GM23338 (cell line): Measurements from ENCODE around the gene SEC16B. TPM values are rescaled to one million over a fixed set of nuclear protein-coding genes. Genes with fewer than 3 reads are reported as not detected.

ENCODE experiments used
- ATAC-seq: fragments of 200-7000 bp; cut with Tn5 transposase; 3 replicates; pipeline ENCODE4 v1.9.1; 2020
- DNase-seq: peaks from one replicate; pipeline ENCODE4 v3.0.0-alpha.2; 2015; ENCODE audit warnings: low spot score
- H2AFZ ChIP-seq: fragments of 200-600 bp; sonication (generic); 2 replicates; pipeline ENCODE4 v1.8.0; 2016; ENCODE audit warnings: antibody characterized with exemption, mild to moderate bottlenecking, moderate library complexity
- H3F3A ChIP-seq: fragments of 200-600 bp; sonication (generic); replicated peaks from 2 replicates; pipeline ENCODE4 v1.8.0; 2017; ENCODE audit warnings: antibody characterized with exemption, mixed run types, low read depth
- H3K27ac ChIP-seq: fragments of 200-600 bp; sonication (generic); 2 replicates; pipeline ENCODE4 v1.6.1; 2016; ENCODE audit warnings: low read depth
- H3K27me3 ChIP-seq: fragments of 200-600 bp; sonication (generic); 2 replicates; pipeline ENCODE4 v1.8.0; 2016; ENCODE audit warnings: mild to moderate bottlenecking, mixed run types, moderate library complexity; ENCODE audit not compliant: insufficient read depth
- H3K36me3 ChIP-seq: fragments of 200-600 bp; sonication (generic); 2 replicates; pipeline ENCODE4 v1.8.0; 2016; ENCODE audit warnings: mild to moderate bottlenecking; ENCODE audit not compliant: insufficient read depth
- H3K4me1 ChIP-seq: fragments of 200-600 bp; sonication (generic); 2 replicates; pipeline ENCODE4 v1.8.0; 2016; ENCODE audit warnings: mild to moderate bottlenecking, moderate library complexity; ENCODE audit not compliant: insufficient read depth
- H3K4me2 ChIP-seq: fragments of 200-600 bp; sonication (generic); 2 replicates; pipeline ENCODE4 v1.7.1; 2017; ENCODE audit warnings: mixed run types
- H3K4me3 ChIP-seq: fragments of 200-600 bp; sonication (generic); 2 replicates; pipeline ENCODE4 v1.6.1; 2016; ENCODE audit warnings: mixed run types
- H3K79me2 ChIP-seq: fragments of 200-600 bp; sonication (generic); replicated peaks from 2 replicates; pipeline ENCODE4 v1.8.0; 2017; ENCODE audit warnings: mild to moderate bottlenecking; ENCODE audit not compliant: insufficient read depth
- H3K9me2 ChIP-seq: fragments of 200-600 bp; sonication (generic); 2 replicates; pipeline ENCODE4 v1.8.0; 2017; ENCODE audit not compliant: insufficient read depth
- H4K20me1 ChIP-seq: fragments of 200-600 bp; sonication (generic); replicated peaks from 2 replicates; pipeline ENCODE4 v1.8.0; 2017; ENCODE audit warnings: mild to moderate bottlenecking; ENCODE audit not compliant: insufficient read depth
- H3K27ac Mint-ChIP-seq: 2 replicates; pipeline ENCODE4 v1.8.0; 2020; ENCODE audit warnings: inconsistent platforms, mild to moderate bottlenecking, moderate library complexity, mixed read lengths
- H3K27me3 Mint-ChIP-seq: 3 replicates; pipeline ENCODE4 v1.8.0; 2022; ENCODE audit warnings: low read depth, mild to moderate bottlenecking, moderate library complexity, mixed read lengths, inconsistent platforms; ENCODE audit not compliant: insufficient read depth, poor library complexity
- H3K36me3 Mint-ChIP-seq: 3 replicates; pipeline ENCODE4 v1.8.0; 2021; ENCODE audit warnings: low read depth, mild to moderate bottlenecking, inconsistent platforms, moderate library complexity, mixed read lengths
- H3K4me1 Mint-ChIP-seq: 3 replicates; pipeline ENCODE4 v1.8.0; 2020; ENCODE audit warnings: mild to moderate bottlenecking, inconsistent platforms, mixed read lengths
- H3K4me3 Mint-ChIP-seq: 3 replicates; pipeline ENCODE4 v1.8.0; 2021; ENCODE audit warnings: moderate library complexity, mild to moderate bottlenecking, inconsistent platforms, mixed read lengths
- H3K9me3 Mint-ChIP-seq: 3 replicates; pipeline ENCODE4 v1.8.0; 2020; ENCODE audit warnings: moderate library complexity, mild to moderate bottlenecking, inconsistent platforms, mixed read lengths
- CREB1 ChIP-seq: fragments of 250-450 bp; sonication (Bioruptor Pico); IDR thresholded peaks from 2 replicates; pipeline ENCODE4 v1.5.0; 2020; ENCODE audit warnings: low read depth, mild to moderate bottlenecking, moderate library complexity
- CTCF ChIP-seq, 2 experiments: fragments of 200-600 bp in 1 of 2; sonication (generic) in 1 of 2; conservative IDR thresholded peaks; 2 replicates each; pipeline versions ENCODE4 v1.5.1 to v1.6.1; 2016 to 2017; ENCODE audit warnings: antibody characterized with exemption in 2 of 2, low read depth in 2 of 2, mild to moderate bottlenecking in 2 of 2, moderate library complexity in 1 of 2
- ETS1 ChIP-seq: IDR thresholded peaks from 2 replicates; pipeline ENCODE4 v1.6.1; 2016; ENCODE audit warnings: antibody characterized with exemption
- EZH2 ChIP-seq: fragments of 200-600 bp; sonication (generic); IDR thresholded peaks from one replicate; pipeline ENCODE4 v1.8.0; 2017; ENCODE audit warnings: antibody characterized with exemption, mild to moderate bottlenecking, low read depth; ENCODE audit not compliant: unreplicated experiment
- EZH2phosphoT487 ChIP-seq: fragments of 200-600 bp; sonication (generic); IDR thresholded peaks from one replicate; pipeline ENCODE4 v1.8.1; 2018; ENCODE audit warnings: antibody characterized with exemption; ENCODE audit not compliant: unreplicated experiment
- JUNB ChIP-seq: IDR thresholded peaks from one replicate; pipeline ENCODE4 v1.6.1; 2016; ENCODE audit warnings: antibody characterized with exemption; ENCODE audit not compliant: unreplicated experiment
- NANOG ChIP-seq: IDR thresholded peaks from 2 replicates; pipeline ENCODE4 v1.6.1; 2016; ENCODE audit warnings: antibody characterized with exemption, borderline replicate concordance
- POLR2AphosphoS5 ChIP-seq: IDR thresholded peaks from 2 replicates; pipeline ENCODE4 v1.6.1; 2016; ENCODE audit warnings: antibody characterized with exemption, low read depth
- ZNF114 ChIP-seq: fragments of 250-450 bp; sonication (Bioruptor Pico); IDR thresholded peaks from 2 replicates; pipeline ENCODE4 v1.5.0; 2020; ENCODE audit warnings: mild to moderate bottlenecking, moderate library complexity
- ZNF331 ChIP-seq: fragments of 250-450 bp; sonication (Bioruptor Pico); IDR thresholded peaks from 2 replicates; pipeline ENCODE4 v1.5.0; 2020; ENCODE audit warnings: low read depth, mild to moderate bottlenecking, moderate library complexity
- ZNF462 ChIP-seq: fragments of 250-450 bp; sonication (Bioruptor Pico); IDR thresholded peaks from 2 replicates; pipeline ENCODE4 v1.5.0; 2020; ENCODE audit warnings: mild to moderate bottlenecking, moderate library complexity
- polyA plus RNA-seq: library from polyadenylated mRNA; unstranded; fragments of >200 nt; fragmentation: Nextera tagmentation; extraction: Ambion mirVana; gene quantifications from 2 replicates; pipeline ENCODE4 v1.2.1, GENCODE V29; 2016
- total RNA-seq: library from RNA; depleted of rRNA; stranded (reverse); fragments of >200 nt; shearing (Covaris generic); gene quantifications from 2 replicates; pipeline ENCODE4 v1.2.3, GENCODE V29; 2014
- TF ChIP-seq, protein P1 (sequence below): IDR thresholded peaks from one replicate; pipeline ENCODE4 v1.6.1; 2018; ENCODE audit warnings: antibody characterized with exemption; ENCODE audit not compliant: unreplicated experiment

The SEC16B gene
- total and polyA plus RNA-seq, 2 experiments from 2014 or later: 0.29 to 1.2 TPM

GRCh38 chr1:177981200-177981599 lies 11.3 kb upstream of the SEC16B start:
- Histone ChIP-seq H3K36me3 (no peaks in the 10 kb centered on the region), H3K4me3 (no peak overlapping the region), H3K27ac (no peak overlapping the region), H3K9me2 (0 out of 2 replicates have a peak, but pooled peaks cover 2% of the 10 kb centered on the region), H3K79me2 (no peaks in the 10 kb centered on the region), H4K20me1 (no peaks in the 10 kb centered on the region), H3K27me3 (no peaks in the 10 kb centered on the region), H3K4me1 (no peaks in the 10 kb centered on the region; the same call in 1 of the 2 replicates), H3K4me2 (no peak overlapping the region), H3F3A (no peaks in the 10 kb centered on the region), H2AFZ (no peak overlapping the region)
- DNase-seq (no peak), ATAC-seq (no peak)
- Mint-ChIP-seq H3K9me3 (no peaks in the 10 kb centered on the region), H3K27ac (no peak overlapping the region), H3K4me3 (no peak overlapping the region), H3K27me3 (no peaks in the 10 kb centered on the region), H3K4me1 (peaks cover 7% of the 10 kb centered on the region), H3K36me3 (no peaks in the 10 kb centered on the region)
- TF ChIP-seq ZNF331 (CRISPR knock-in tag) (no peak), EZH2 (no peak), NANOG (no peak), JUNB (no peak), ETS1 (no peak), POLR2AphosphoS5 (no peak), ZNF462 (CRISPR knock-in tag) (no peak), ZNF114 (CRISPR knock-in tag) (no peak), CREB1 (CRISPR knock-in tag) (no peak), CTCF (conservative IDR thresholded peaks at IDR 0.05; ENCODE audit: low read depth in 2 of 2) (no peak), EZH2phosphoT487 (no peak)
- TF ChIP-seq, protein P1, sequence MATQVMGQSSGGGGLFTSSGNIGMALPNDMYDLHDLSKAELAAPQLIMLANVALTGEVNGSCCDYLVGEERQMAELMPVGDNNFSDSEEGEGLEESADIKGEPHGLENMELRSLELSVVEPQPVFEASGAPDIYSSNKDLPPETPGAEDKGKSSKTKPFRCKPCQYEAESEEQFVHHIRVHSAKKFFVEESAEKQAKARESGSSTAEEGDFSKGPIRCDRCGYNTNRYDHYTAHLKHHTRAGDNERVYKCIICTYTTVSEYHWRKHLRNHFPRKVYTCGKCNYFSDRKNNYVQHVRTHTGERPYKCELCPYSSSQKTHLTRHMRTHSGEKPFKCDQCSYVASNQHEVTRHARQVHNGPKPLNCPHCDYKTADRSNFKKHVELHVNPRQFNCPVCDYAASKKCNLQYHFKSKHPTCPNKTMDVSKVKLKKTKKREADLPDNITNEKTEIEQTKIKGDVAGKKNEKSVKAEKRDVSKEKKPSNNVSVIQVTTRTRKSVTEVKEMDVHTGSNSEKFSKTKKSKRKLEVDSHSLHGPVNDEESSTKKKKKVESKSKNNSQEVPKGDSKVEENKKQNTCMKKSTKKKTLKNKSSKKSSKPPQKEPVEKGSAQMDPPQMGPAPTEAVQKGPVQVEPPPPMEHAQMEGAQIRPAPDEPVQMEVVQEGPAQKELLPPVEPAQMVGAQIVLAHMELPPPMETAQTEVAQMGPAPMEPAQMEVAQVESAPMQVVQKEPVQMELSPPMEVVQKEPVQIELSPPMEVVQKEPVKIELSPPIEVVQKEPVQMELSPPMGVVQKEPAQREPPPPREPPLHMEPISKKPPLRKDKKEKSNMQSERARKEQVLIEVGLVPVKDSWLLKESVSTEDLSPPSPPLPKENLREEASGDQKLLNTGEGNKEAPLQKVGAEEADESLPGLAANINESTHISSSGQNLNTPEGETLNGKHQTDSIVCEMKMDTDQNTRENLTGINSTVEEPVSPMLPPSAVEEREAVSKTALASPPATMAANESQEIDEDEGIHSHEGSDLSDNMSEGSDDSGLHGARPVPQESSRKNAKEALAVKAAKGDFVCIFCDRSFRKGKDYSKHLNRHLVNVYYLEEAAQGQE: no peak
